Measurements from ENCODE around the gene PUM1.
"Not testable (repeated sequence)": the region's sequence is repeated elsewhere in the genome, so short reads cannot be mapped to it uniquely, and the experiment has no call there.

The PUM1 gene

DNA sequence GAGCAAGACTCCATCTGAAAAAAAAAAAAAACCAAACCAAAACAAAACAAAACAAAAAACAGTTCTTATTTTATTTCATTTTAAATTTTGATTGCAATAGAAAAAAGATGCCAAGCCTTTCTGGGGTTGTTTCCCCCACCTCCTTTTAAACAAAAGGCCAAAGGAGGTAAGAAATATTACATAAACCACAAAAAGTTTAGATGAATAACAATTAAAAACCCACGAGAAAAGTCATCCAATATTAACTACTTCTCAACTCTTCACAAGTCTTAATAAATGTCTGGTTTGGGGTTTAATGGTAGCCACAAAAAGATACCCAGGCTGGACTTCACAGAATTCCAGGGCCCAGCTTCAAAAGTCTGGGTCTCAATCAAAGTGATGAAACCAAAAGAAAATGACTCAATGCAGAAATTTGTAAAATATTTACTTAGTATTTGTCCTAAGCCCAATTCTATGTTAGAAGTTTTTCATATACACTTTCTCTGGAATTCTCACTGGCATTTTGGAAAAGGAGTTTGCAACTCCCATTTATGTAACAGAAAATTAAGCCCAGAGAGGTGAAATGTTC, 110.0 kb downstream of the PUM1 start:
- no peak for DNase-seq

- no peak for DNase-seq
These were observed 111.8 kb downstream of the PUM1 start for GRCh38 chr1:30953685-30954084.

DNA sequence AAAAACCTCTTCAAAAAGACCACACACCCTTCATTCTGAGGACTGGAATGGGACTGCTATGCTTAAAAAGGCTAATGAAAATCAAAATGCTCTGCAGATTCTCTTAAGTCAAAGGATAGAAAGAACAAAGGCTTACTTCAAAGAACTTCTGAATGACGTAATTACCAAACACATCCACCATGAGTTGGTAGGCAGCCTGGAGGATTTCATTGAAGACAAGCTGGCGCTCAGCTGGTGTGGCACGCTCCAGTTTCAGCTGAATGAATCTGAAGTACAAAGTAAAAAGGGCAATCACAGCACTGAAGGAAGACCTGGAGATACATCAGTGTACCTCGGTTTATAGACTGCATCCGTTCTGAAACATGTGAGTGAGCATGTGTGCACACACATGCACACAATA, 113.4 kb downstream of the PUM1 start:
- no peak for DNase-seq

DNA sequence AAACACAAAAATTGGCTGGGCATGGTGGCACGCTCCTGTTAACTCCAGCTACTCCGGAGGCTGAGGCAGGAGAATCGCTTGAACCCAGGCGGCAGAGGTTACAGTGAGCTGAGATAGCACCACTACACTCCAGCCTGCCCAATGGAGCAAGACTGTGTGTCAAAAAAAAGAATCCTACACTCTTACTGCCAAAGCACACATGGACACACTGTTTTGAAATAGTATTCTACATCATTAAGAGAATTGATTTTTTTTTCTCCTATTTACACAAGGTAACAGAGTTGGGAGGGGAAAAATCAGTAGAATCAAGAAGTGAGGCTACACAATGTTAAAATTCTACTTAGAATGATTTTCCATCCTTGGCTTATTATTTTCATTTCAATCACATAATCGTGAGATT, 114.8 kb downstream of the PUM1 start:
- no peak for DNase-seq

GRCh38 chr1:30950053-30950452, 115.5 kb downstream of the PUM1 start:
- DNase-seq = no peak

DNA sequence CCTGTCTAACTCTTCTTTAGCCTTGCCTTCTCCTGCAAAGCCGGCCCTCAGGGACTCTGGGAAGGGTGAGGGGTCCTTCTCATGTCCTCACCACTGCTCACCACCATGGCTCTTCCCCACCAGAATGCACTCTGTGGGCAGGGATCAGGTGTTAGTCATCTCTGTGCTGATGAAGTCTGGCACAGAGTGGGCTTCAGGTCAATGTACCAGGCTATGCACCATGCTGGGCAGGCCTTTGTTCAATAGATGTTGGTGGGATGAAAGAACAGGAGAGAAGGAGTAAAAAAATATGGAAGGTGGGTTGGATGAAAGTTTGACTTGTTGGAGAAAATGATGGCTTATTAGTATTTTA, 116.1 kb downstream of the PUM1 start:
- not testable (repeated sequence) for DNase-seq

GRCh38 chr1:30948813-30949486, 116.6 kb downstream of the PUM1 start:
- not testable (repeated sequence) for DNase-seq

DNA sequence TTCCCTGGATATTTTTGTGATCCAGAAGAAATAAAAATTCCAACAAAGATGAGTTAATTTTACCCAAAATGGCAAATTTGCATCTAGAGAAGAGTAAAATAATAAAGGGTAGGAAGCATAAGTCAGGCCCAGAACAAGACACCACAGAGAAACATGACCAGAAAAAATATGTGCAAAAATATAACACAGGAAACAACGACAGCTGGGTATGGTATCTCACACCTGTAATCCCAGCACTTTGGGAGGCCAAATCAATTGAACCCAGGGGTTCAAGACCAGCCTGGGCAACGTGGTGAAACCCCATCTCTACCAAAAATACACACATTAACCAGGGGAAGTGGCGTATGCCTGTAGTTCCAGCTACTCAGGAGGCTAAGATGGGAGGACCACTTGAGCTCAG, 117.2 kb downstream of the PUM1 start:
- DNase-seq = no peak

GRCh38 chr1:30947212-30947611, 118.3 kb downstream of the PUM1 start:
- no peak for DNase-seq

GRCh38 chr1:30942326-30942963, 123.1 kb downstream of the PUM1 start:
- DNase-seq = no peak

DNA sequence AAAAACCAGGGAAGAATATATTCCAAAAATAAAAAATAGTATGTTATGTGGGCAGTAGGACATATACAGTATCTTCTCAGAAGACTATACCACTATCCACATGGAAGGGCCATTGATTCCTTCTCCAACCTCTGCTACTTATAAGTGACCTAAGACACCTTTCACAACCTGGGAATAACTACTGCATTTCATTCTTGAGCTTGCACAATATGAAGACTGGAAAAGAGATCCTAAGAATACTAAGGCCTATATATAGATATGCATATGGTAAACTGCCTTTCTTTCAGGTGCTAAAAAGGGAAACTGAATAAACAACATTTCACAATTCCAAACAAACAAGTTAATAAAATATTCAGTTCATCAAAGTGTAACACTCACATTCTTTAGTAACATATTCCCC, 125.0 kb downstream of the PUM1 start:
- no peak for DNase-seq

DNA sequence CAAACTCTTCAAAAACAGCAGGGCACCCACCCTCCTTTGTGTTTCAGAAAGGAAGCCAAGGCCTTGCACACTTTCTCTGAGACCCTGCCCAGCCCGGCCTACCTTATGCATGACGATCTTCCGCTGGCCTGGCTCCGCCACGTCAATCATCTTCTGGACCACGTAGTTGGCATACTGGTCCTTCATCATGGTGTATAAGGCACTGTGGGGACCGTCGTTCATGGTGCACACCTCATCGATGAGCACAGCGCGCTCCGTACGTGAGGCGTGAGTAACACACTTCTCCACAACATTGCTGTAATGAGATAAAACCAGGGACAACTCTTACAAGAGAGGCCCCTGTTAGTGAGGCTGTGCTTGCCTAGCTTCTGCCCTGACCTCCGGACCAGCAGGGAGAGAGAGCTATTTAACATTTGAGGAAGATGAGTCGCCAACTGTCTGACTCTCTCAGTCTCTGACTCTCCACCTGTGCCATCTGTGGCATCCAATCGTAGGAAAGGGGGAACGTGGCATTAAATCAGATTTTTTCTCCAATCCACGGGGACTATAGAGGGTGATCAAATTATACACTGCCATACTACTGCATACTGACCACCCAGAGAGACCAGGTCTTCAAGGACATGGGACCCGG, 128.9 kb downstream of the PUM1 start:
- DNase-seq = no peak

DNA sequence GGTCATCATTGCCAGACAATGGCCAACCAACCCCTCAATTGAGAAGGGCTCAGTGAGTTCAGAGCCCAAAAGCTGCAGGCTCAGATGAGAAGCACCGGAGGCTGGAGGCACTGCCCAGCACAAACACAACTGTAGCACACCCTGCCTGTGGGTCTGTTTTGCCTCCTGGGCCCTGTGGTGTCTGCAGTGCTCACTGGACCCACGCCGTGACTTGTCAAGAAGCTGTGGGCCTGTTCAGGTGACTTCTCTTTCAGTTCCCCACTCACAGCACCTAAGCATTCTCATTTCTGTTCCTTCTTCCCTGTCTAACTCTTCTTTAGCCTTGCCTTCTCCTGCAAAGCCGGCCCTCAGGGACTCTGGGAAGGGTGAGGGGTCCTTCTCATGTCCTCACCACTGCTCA, 129.8 kb downstream of the PUM1 start:
- not testable (repeated sequence) for DNase-seq

- no peak for DNase-seq
These were observed 130.9 kb downstream of the PUM1 start for GRCh38 chr1:30934613-30935012.

DNA sequence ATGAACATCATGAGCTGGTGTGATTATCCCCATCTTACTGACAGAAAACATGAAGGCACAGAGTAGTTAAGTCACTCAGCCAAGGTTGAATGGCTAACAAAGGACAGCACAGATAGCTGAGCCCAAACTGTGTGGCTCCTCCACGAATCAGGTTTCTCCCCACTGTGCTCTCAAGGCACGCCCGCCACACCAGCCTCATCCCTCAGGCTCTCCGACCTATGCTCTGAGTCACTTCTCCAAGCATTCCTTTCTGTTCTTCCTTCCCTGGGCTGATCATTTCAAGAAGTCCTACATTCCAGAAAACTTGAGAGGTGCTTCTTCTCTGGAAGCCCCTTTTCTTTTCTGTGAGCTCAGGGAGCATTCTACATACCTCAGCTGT, 131.7 kb downstream of the PUM1 start:
- DNase-seq = no peak

DNA sequence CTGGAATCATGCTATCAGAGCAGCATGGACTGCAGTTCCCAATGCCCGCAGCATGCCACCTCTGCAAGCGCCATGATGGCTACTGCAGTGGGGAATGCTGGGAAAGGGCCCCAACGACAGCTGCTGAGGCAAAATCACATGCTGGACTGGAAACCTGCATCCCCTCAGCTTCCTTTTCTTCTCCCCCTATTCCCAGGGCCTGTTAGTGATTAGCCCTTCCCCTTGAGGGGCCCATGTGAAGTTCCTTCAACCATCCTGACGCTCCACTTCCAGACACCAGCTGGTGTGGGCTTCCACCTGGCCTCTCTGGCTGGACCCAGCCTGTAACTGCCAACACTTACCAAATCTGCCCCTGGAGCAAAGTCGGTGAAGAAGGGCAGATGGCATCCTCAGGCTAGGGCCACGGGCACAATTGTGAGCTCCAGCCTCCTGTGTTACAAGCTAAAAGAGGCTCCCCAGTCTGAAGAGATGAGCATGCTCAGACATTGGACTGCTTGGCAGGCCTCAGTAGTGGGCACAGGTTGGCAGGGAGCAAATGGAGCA, 134.8 kb downstream of the PUM1 start:
- no peak for DNase-seq

- DNase-seq = no peak
These were observed 135.5 kb downstream of the PUM1 start for GRCh38 chr1:30929944-30930525.

DNA sequence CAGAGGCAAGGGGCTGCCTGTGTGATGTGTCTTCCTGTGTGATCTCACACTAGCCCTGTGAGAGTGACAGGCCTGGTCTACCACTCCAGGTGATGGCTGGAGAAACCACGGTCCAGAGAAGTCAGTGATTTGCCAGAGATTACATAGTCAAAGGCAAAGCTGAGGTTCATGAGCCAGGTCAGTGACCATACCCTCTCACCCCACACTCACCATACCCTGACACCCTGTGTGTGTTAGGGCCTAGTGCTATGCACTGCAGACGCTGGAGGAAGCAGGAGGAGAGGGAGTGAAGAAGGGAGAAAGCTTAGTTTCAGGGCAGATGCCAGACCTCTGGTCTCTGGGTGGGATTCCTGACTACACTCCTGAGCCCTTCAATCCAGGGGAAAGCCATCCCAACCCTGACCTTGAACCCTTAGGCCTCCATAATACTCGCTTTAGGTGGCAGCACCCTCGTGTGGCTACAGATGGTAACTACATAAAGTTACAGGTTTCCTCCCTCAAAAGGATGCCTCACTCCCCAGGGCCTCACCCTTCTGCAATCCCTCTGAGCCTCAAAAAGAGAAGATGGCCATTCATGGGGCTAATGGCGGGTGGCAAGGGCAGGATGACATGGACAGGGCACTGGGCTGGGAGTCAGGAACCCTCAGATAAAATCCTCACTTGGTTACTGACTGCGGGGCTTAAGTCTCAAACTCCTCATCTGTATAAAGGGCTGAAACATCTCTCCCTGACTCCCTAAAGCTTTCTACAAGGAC, 136.2 kb downstream of the PUM1 start:
- DNase-seq = peak; percentile 27

- DNase-seq = no peak
These were observed 136.8 kb downstream of the PUM1 start for GRCh38 chr1:30928789-30929134.

GRCh38 chr1:30928171-30928570, 137.3 kb downstream of the PUM1 start:
- no peak for DNase-seq

- DNase-seq = no peak
These were observed 138.1 kb downstream of the PUM1 start for GRCh38 chr1:30927448-30927847.

DNA sequence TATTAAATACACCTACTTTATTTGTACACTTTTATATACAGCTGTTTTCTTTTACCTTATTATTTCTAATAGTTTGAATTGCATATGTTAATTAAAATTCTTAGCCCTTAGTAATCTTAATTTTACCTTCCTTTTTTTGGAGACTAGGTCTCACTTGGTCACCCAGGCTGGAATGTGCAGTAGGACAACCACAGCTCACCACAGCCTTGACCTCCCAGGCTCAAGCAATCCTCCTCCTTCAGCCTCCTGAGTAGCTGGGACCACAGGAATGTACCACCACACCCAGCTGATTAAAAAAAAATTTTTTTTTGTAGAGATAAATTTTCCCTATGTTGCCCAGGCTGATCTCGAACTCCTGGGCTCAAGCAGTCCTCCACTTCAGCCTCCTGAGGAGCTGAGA, 141.9 kb downstream of the PUM1 start:
- DNase-seq = no peak

DNA sequence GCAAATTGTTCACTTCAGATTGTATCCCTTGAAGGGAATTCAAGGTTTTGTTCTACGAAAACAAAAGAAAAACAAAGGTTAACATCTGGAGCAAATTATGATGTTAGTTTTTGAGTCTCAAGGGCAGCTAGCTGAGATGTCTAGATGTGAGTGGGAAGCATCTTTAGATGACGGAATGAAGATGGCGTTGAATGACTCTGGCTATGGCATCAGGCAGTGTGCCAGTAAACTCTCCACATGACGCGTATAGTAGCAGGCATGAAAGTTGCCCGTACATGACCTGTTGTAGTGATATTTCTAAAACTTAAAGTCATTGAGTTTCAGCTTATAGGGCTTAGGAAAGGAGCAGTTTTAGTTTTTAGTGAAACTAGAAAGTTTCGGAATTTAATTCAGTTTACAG, 144.7 kb downstream of the PUM1 start:
- no peak for DNase-seq

Measured in T-helper 9 cell (primary cell).